HG03045 (cell line): ENCODE measurements around the gene ZKSCAN4.

ENCODE experiments used
- ATAC-seq: cut with Tn5 transposase; IDR thresholded peaks from one replicate; pipeline ENCODE4 v1.9.1; 2021; ENCODE audit warnings: mild to moderate bottlenecking, moderate library complexity; ENCODE audit not compliant: unreplicated experiment

ZKSCAN4 gene

GRCh38 chr6:28209753-28210535 is 42.1 kb downstream of the ZKSCAN4 start:
- ATAC-seq: no peak

- no peak for ATAC-seq
Observed at GRCh38 chr6:28208111-28208659, 43.9 kb downstream of the ZKSCAN4 start.

- ATAC-seq: no peak
Observed at GRCh38 chr6:28207510-28208110, 44.5 kb downstream of the ZKSCAN4 start.

GRCh38 chr6:28206928-28207509 is 45.0 kb downstream of the ZKSCAN4 start:
- ATAC-seq: no peak

- ATAC-seq: no peak
Observed at GRCh38 chr6:28206527-28206926, 45.5 kb downstream of the ZKSCAN4 start.

GRCh38 chr6:28205879-28206278 is 46.2 kb downstream of the ZKSCAN4 start:
- ATAC-seq: no peak

- ATAC-seq: no peak
Observed at GRCh38 chr6:28203201-28203600, 48.9 kb downstream of the ZKSCAN4 start.

GRCh38 chr6:28200020-28200419 is 52.0 kb downstream of the ZKSCAN4 start:
- no peak for ATAC-seq
